GM12878 (cell line): Measurements from ENCODE around the gene UBE2D4. TPM values are rescaled to one million over a fixed set of nuclear protein-coding genes. Genes with fewer than 3 reads are reported as not detected.

Experiments used
- ATAC-seq: fragments of 200-7000 bp; cut with Tn5 transposase; 3 replicates; pipeline ENCODE4 v1.9.1; 2020; ENCODE audit warnings: mild to moderate bottlenecking, moderate library complexity
- BruUV-seq: library from RNA; stranded (reverse); fragments of 400-500 nt; replicated peaks from 2 replicates; lab custom pipeline; 2021; lab: Mats Ljungman, UMichigan
- CTCF ChIA-PET: fragments of 300-600 bp; sonication (Branson Sonifier 250); formaldehyde crosslinking; extraction: SDS; loops from one replicate; lab custom pipeline; 2021; ENCODE audit warnings: inconsistent platforms; lab: Yijun Ruan, JAX
- POLR2A ChIA-PET: fragments of 350-600 bp; formaldehyde crosslinking; extraction: SDS; loops from one replicate; lab custom pipeline; 2021; ENCODE audit warnings: inconsistent platforms; lab: Charles Lee
- RAD21 ChIA-PET: fragments of 300-600 bp; sonication (Branson Sonifier 250); formaldehyde crosslinking; loops from one replicate; lab custom pipeline; 2023; ENCODE audit warnings: antibody characterized with exemption; ENCODE audit not compliant: unreplicated experiment; lab: Charles Lee
- SMC1A ChIA-PET: fragments of 300-600 bp; sonication (Branson Sonifier 250); formaldehyde crosslinking; loops from one replicate; lab custom pipeline; 2023; ENCODE audit not compliant: unreplicated experiment, uncharacterized antibody; lab: Charles Lee
- DNase-seq: peaks from one replicate; pipeline ENCODE4 v3.0.0-alpha.2; 2011; ENCODE audit warnings: low read depth, low spot score
- FAIRE-seq: peaks from 3 replicates; lab custom pipeline; 2011; peaks lifted over from hg19 to GRCh38; lab: Jason Lieb, UNC
- H2AFZ ChIP-seq: 2 replicates; pipeline ENCODE4 v1.6.0; 2011; ENCODE audit warnings: low read depth, low read length, control low read depth; ENCODE audit not compliant: control insufficient read depth
- H3K27ac ChIP-seq: 2 replicates; pipeline ENCODE4 v1.5.1; 2011; ENCODE audit warnings: control low read depth; ENCODE audit not compliant: control insufficient read depth, insufficient read depth
- H3K27me3 ChIP-seq, 2 experiments: replicated peaks in 1 of 2; 2 replicates each; pipeline versions ENCODE4 v1.6.0 to v1.6.1; 2011; ENCODE audit warnings: low read length in 1 of 2; ENCODE audit not compliant: control insufficient read depth in 2 of 2, insufficient read depth in 2 of 2
- H3K36me3 ChIP-seq, 2 experiments: 2 replicates each; pipeline ENCODE4 v1.5.1; 2011; ENCODE audit warnings: low read length in 1 of 2; ENCODE audit not compliant: control insufficient read depth in 2 of 2, insufficient read depth in 2 of 2
- H3K4me1 ChIP-seq: 2 replicates; pipeline ENCODE4 v1.6.1; 2011; ENCODE audit warnings: mild to moderate bottlenecking, low read length, moderate library complexity, mixed read lengths; ENCODE audit not compliant: control insufficient read depth, insufficient read depth
- H3K4me2 ChIP-seq: 2 replicates; pipeline ENCODE4 v1.6.0; 2011; ENCODE audit warnings: control low read depth; ENCODE audit not compliant: control insufficient read depth, insufficient read depth
- H3K4me3 ChIP-seq: fragments of 200-600 bp; sonication (generic); 2 replicates; pipeline ENCODE4 v1.5.1; 2016
- H3K79me2 ChIP-seq: 2 replicates; pipeline ENCODE4 v1.6.0; 2011; ENCODE audit warnings: low read length; ENCODE audit not compliant: control insufficient read depth, insufficient read depth
- H3K9ac ChIP-seq: 2 replicates; pipeline ENCODE4 v1.8.0; 2011; ENCODE audit warnings: low read length, control low read depth, mixed read lengths; ENCODE audit not compliant: control insufficient read depth, insufficient read depth
- H3K9me3 ChIP-seq: replicated peaks from 3 replicates; pipeline ENCODE4 v1.5.1; 2011; ENCODE audit warnings: mild to moderate bottlenecking, low read length; ENCODE audit not compliant: control insufficient read depth, insufficient read depth
- H4K20me1 ChIP-seq: 2 replicates; pipeline ENCODE4 v1.6.0; 2011; ENCODE audit not compliant: control insufficient read depth, insufficient read depth
- BHLHE40 ChIP-seq, 2 experiments: fragments of 450-650 bp in 1 of 2; IDR thresholded peaks; 2 replicates each; pipeline ENCODE4 v1.6.1; 2011 to 2017; ENCODE audit warnings: low read depth in 2 of 2, borderline replicate concordance in 1 of 2, improper control_type of control experiment in 1 of 2, low read length in 1 of 2, mild to moderate bottlenecking in 1 of 2
- CHD1 ChIP-seq: IDR thresholded peaks from 2 replicates; pipeline ENCODE4 v1.6.1; 2012; ENCODE audit warnings: low read depth, low read length, improper control_type of control experiment
- E2F4 ChIP-seq: IDR thresholded peaks from 2 replicates; pipeline ENCODE4 v1.6.1; 2012; ENCODE audit warnings: low read depth, low read length, improper control_type of control experiment
- FOXM1 ChIP-seq: IDR thresholded peaks from 2 replicates; pipeline ENCODE4 v1.6.1; 2012; ENCODE audit warnings: low read depth, mild to moderate bottlenecking, inconsistent platforms, low read length, moderate library complexity
- MXI1 ChIP-seq: fragments of 150-350 bp; IDR thresholded peaks from 2 replicates; pipeline ENCODE4 v1.6.1; 2011; ENCODE audit warnings: low read depth, mild to moderate bottlenecking, inconsistent platforms, low read length, improper control_type of control experiment
- MYC ChIP-seq: IDR thresholded peaks from 2 replicates; pipeline ENCODE4 v1.6.1; 2011; ENCODE audit warnings: mild to moderate bottlenecking, low read length, moderate library complexity, inconsistent platforms; ENCODE audit not compliant: insufficient read depth, insufficient replicate concordance, insufficient read length, severe bottlenecking
- NR2C2 ChIP-seq: IDR thresholded peaks from 2 replicates; pipeline ENCODE4 v1.6.1; 2011; ENCODE audit warnings: borderline replicate concordance, low read depth; ENCODE audit not compliant: control insufficient read depth, insufficient read length
- NRF1 ChIP-seq: conservative IDR thresholded peaks from 2 replicates; pipeline ENCODE4 v1.6.1; 2011; ENCODE audit warnings: mild to moderate bottlenecking, low read depth, low read length, improper control_type of control experiment
- POLR2AphosphoS5 ChIP-seq: IDR thresholded peaks from 2 replicates; pipeline ENCODE4 v1.6.1; 2011; ENCODE audit warnings: mild to moderate bottlenecking, low read length, inconsistent platforms
- SMARCA5 ChIP-seq: fragments of 450-650 bp; IDR thresholded peaks from 2 replicates; pipeline ENCODE4 v1.6.1; 2017; ENCODE audit warnings: mild to moderate bottlenecking
- SRF ChIP-seq, 2 experiments: IDR thresholded peaks; 2 replicates each; pipeline ENCODE4 v1.6.1; 2011; ENCODE audit warnings: low read depth in 2 of 2, low read length in 2 of 2, mild to moderate bottlenecking in 1 of 2, moderate library complexity in 1 of 2
- TCF12 ChIP-seq: IDR thresholded peaks from 2 replicates; pipeline ENCODE4 v1.6.1; 2011; ENCODE audit warnings: low read depth, mild to moderate bottlenecking, low read length
- TCF7 ChIP-seq: IDR thresholded peaks from 2 replicates; pipeline ENCODE4 v1.6.1; 2014; ENCODE audit warnings: antibody characterized with exemption, borderline replicate concordance
- ZNF24 ChIP-seq: fragments of 450-650 bp; IDR thresholded peaks from 2 replicates; pipeline ENCODE4 v1.6.1; 2017; ENCODE audit warnings: antibody characterized with exemption, mild to moderate bottlenecking
- WGBS: methylation state at CpG from one replicate; pipeline ENCODE4 v1.1.6; 2016; ENCODE audit warnings: low lambda C conversion rate; ENCODE audit not compliant: insufficient replicate concordance, insufficient coverage; ENCODE audit errors: missing lambda C conversion rate; 5-methylcytosine and 5-hydroxymethylcytosine counted together
- in situ Hi-C: fragments of 300-500 bp; cut with MboI; formaldehyde crosslinking; loops from 9 replicates; pipeline ENCODE4 v1.14.3; 2018; ENCODE audit warnings: mixed read lengths
- intact Hi-C: fragments of 100-400 bp; cut with micrococcal nuclease; formaldehyde crosslinking; loops from one replicate; pipeline ENCODE4 v1.14.2; 2022; ENCODE audit not compliant: unreplicated experiment
- polyA plus RNA-seq, 11 experiments: library from polyadenylated mRNA; depleted of rRNA in 4 of 11; unstranded in 6 of 11; stranded (reverse) in 5 of 11; fragments of >200 nt; fragmentation: Nextera tagmentation in 4 of 11; fragmentation: Illumina TruSeq in 1 of 11; extraction: Ambion mirVana in 4 of 11; extraction: Trizol in 1 of 11; gene quantifications; 1 replicate in 1 of 11; 2 replicates in 10 of 11; pipeline versions ENCODE4 v1.2.1 to v1.2.3, GENCODE V29; 2011 to 2016; ENCODE audit warnings: inconsistent platforms in 2 of 11, missing spikeins in 2 of 11, low read depth in 1 of 11
- total RNA-seq, 4 experiments: library from RNA; depleted of rRNA in 3 of 4; stranded (reverse); fragments of >200 nt in 3 of 4; fragmentation: Illumina TruSeq in 1 of 4; extraction: Trizol in 1 of 4; gene quantifications; 2 replicates each; pipeline versions ENCODE4 v1.2.1 to v1.2.3, GENCODE V29; 2013 to 2021

Gene UBE2D4
- total and polyA plus RNA-seq, 10 of the 15 experiments (the other 5 are each of a cell fraction or from before 2014, with no cell fraction given): 3.5 to 16.6 (median 10.3) TPM

DNA sequence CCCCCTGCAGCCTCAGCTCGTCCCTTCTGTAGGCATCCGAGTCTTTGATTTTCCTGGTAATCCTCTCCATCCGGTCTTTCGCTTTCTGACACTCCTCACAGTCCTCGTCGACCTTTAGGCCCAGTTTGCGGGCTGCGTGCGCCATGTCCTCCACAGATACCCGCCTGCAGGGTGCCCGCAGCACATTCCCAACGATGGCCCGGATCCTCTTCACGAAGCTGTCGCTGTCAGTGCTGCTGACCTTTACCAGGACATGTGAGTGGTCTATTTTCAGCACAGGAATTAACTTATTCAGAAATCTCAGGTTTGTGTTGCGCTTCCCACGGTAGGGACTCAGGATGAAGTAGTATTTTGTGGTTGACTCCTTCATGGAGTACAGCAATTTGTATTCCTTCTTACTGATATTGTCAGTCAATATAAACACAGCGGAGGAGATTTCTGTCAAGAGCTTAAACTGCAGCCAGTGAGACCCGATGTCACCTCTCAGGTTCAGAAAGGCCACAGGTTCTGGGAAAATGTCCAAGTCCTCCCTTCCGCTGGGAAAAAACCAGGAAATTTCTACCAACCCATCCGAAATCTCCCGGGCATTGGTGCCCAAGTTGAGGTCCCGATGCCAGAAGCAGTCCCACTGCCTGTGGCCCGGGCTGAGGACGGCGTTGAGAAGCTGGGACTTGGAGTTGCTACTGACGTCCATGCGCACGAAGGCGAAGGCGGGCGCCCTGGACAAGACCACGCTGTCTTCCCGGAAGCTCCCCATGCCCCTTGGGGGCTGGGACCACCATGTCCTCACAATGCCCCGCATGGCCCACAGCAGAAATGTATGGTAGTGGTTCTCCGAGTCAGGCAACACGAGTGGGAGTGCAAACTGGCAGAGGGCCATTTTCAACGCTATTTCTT is 48.0 kb upstream of the UBE2D4 start:
- BruUV-seq: no TSS peak
- Histone ChIP-seq H3K9me3 (no peaks in the 10 kb centered on the region), H3K4me3 (no peak overlapping the region), H3K27me3 (no peaks in the 10 kb centered on the region), H3K9ac (no peak overlapping the region), H3K4me2 (no peak overlapping the region), H3K27ac (no peak overlapping the region), H3K79me2 (no peaks in the 10 kb centered on the region), H4K20me1 (no peaks in the 10 kb centered on the region), H3K36me3 (peaks cover 24 to 33% of the 10 kb centered on the region in 2 experiments), H2AFZ (no peak overlapping the region), H3K4me1 (no peaks in the 10 kb centered on the region)
- TF ChIP-seq POLR2AphosphoS5 (no peak), MYC (no peak), SMARCA5 (no peak), ZNF24 (no peak), E2F4 (no peak), MXI1 (no peak), CHD1 (no peak), FOXM1 (no peak), TCF7 (no peak), NR2C2 (no peak), NRF1 (no peak), TCF12 (no peak), BHLHE40 (IDR thresholded peaks at IDR 0.05; ENCODE audit: borderline replicate concordance in 1 of 2, low read depth in 2 of 2, low read length in 1 of 2) (no peak), SRF (IDR thresholded peaks at IDR 0.05; ENCODE audit: low read depth in 2 of 2, low read length in 2 of 2) (no peak)
- ATAC-seq: no peak
- no peak for FAIRE-seq
- no peak for DNase-seq
- RAD21 ChIA-PET: no interaction called here
- WGBS: 94% methylated on average over 38 of the region's 38 CpGs
- SMC1A ChIA-PET: interaction anchor here (2.1 kb wide), 1 partner anchor 16 kb away, joined by 6 read pairs; no protein-coding TSS in a partner anchor
- in situ Hi-C loops (no loop called here), intact Hi-C loops (no loop called here)
- POLR2A ChIA-PET: no interaction called here
- CTCF ChIA-PET: no interaction called here
